H1 (cell line): ENCODE measurements around the gene DAPL1.

Experiments used
- CHD2 ChIP-seq: IDR thresholded peaks from 2 replicates; pipeline ENCODE4 v1.6.1; 2012; ENCODE audit warnings: low read length, improper control_type of control experiment
- CTCF ChIP-seq, 3 experiments: IDR thresholded peaks; 1 replicate in 2 of 3; 2 replicates in 1 of 3; pipeline versions ENCODE4 v1.5.1 to v1.6.1; 2011; ENCODE audit warnings: low read length in 3 of 3, mild to moderate bottlenecking in 3 of 3, inconsistent platforms in 2 of 3, low read depth in 1 of 3, moderate library complexity in 1 of 3; ENCODE audit not compliant: insufficient read depth in 1 of 3; ENCODE audit errors: control extremely low read depth in 1 of 3
- HDAC2 ChIP-seq, 2 experiments: fragments of 300-600 bp in 1 of 2; sonication (generic) in 1 of 2; IDR thresholded peaks; 2 replicates each; pipeline ENCODE4 v1.6.1; 2011 to 2012; ENCODE audit warnings: low read depth in 2 of 2, low read length in 2 of 2, mild to moderate bottlenecking in 2 of 2, moderate library complexity in 2 of 2, borderline replicate concordance in 1 of 2, inconsistent platforms in 1 of 2
- MAX ChIP-seq: IDR thresholded peaks from 2 replicates; pipeline ENCODE4 v1.6.1; 2012; ENCODE audit warnings: inconsistent platforms
- POLR2A ChIP-seq, 2 experiments: IDR thresholded peaks; 1 replicate in 1 of 2; 2 replicates in 1 of 2; pipeline ENCODE4 v1.6.1; 2011; ENCODE audit warnings: low read depth in 2 of 2, low read length in 2 of 2, mild to moderate bottlenecking in 2 of 2; ENCODE audit errors: control extremely low read depth in 1 of 2
- POLR2AphosphoS5 ChIP-seq: IDR thresholded peaks from 2 replicates; pipeline ENCODE4 v1.6.1; 2011; ENCODE audit warnings: low read depth, low read length

GRCh38 chr2:158776231-158776630 is 18.9 kb upstream of the DAPL1 start:
- TF ChIP-seq HDAC2 (IDR thresholded peaks at IDR 0.05; ENCODE audit: borderline replicate concordance in 1 of 2, low read depth in 2 of 2, low read length in 2 of 2) (no peak), POLR2AphosphoS5 (no peak), CTCF (IDR thresholded peaks at IDR 0.05; ENCODE audit: control extremely low read depth in 1 of 3, insufficient read depth in 1 of 3, low read depth in 1 of 3, low read length in 3 of 3) (no peak), MAX (no peak), POLR2A (IDR thresholded peaks at IDR 0.05; ENCODE audit: control extremely low read depth in 1 of 2, low read depth in 2 of 2, low read length in 2 of 2) (no peak), CHD2 (no peak)
